ENCODE measurements around the gene DCLK1.

DCLK1 gene

DNA sequence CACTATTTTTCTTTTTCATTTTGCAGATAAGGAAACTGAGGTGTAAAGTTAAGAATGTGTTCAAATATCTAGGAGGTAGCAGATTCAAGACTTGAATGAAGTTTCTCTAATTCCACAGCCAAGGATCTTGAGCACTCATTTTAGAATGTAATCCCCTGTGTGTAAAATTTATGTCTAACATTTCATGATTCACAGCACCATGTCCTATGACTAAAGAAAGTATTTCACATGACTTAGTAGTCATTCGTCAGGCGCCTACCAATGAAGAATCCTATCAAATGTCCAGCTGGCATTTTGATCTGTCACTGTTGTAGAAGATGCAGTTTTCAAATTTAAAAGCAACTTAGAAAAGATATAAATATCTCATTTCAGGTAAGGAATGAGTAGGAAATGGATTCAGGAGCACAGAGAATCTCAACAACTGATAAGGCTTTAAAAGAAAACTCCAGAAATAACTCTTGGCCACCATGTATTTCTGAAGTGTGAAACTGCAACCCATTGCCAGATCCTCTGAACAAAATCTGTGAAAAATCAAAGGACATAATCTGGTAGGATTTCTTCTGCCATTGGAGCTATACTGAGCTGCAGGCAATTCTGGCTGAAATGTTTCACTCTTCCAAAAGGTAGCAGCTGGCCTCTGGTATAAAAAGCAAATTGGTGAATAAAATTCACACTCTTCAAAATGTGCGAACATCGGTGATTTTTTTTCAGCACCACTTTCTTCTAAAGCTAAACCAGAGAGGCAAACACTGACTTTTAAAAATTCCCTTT, 92.2 kb downstream of the DCLK1 start:
- peak; percentile 26 for DNase-seq (ENCODE audit: low read depth)

- DNase-seq (ENCODE audit: low read depth): no peak
Measured at GRCh38 chr13:36033035-36033434, 98.1 kb downstream of the DCLK1 start.

DNA sequence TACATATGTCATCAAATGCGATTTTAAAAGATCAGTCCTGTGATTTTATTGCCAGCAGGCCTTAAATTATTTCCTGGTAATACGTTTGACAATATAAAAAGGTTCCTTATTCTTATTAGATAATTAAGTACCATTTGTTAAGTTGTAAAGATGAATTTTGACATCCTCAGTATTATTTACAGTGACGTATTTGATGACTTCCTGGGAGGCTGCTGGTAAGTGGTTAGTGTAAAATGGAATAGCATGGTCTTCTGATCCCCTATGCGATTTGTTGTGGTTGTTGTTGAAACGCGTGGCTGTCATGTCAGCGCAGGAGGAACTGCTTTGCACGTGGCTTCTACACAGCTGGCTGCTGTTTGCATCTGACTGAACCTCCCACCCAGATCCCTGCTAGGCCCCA, 99.7 kb downstream of the DCLK1 start:
- DNase-seq (ENCODE audit: low read depth): no peak

- no peak for DNase-seq (ENCODE audit: low read depth)
Measured at GRCh38 chr13:36030670-36031331, 100.4 kb downstream of the DCLK1 start.

- DNase-seq (ENCODE audit: low read depth): no peak
Measured at GRCh38 chr13:36029166-36029565, 102.0 kb downstream of the DCLK1 start.

- DNase-seq (ENCODE audit: low read depth): no peak
Measured at GRCh38 chr13:36028359-36029025, 102.7 kb downstream of the DCLK1 start.

DNA sequence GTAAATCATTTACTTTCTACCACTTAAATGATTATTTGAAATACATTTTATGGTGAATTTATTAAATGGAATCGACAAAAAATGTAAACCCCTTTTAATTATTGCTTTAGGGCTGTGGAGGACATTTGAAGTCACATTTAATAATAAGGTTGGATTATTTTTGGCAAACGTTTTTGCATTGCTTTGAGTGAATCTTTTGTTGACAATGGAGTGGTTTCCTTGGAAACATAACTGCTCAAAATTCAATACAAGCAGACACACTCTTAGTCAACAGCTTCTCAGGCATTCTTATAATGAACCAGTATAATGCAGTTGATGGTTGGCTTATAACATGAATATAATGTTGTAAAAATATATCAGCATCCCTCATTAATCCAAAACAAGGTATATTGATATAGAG, 104.7 kb downstream of the DCLK1 start:
- no peak for DNase-seq (ENCODE audit: low read depth)

DNA sequence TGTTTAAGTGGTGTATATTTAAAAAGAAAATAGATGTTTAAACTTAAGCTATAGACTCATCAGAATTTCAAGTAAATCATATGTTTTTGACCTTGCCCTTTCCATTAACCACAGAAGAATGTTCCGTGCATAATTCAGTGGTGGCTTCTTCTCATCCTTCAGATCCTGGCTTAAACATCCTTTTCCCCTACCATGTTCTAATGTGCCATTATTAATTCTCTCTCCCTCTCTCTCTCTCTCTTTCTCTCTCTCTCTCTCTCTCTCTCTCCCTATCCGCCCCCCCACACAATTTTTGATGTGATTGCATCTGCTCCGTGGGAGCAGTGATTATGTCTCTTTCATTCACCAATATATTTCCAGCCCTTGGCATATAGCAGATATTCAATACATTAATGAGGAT, 116.4 kb downstream of the DCLK1 start:
- DNase-seq (ENCODE audit: low read depth): no peak

DNA sequence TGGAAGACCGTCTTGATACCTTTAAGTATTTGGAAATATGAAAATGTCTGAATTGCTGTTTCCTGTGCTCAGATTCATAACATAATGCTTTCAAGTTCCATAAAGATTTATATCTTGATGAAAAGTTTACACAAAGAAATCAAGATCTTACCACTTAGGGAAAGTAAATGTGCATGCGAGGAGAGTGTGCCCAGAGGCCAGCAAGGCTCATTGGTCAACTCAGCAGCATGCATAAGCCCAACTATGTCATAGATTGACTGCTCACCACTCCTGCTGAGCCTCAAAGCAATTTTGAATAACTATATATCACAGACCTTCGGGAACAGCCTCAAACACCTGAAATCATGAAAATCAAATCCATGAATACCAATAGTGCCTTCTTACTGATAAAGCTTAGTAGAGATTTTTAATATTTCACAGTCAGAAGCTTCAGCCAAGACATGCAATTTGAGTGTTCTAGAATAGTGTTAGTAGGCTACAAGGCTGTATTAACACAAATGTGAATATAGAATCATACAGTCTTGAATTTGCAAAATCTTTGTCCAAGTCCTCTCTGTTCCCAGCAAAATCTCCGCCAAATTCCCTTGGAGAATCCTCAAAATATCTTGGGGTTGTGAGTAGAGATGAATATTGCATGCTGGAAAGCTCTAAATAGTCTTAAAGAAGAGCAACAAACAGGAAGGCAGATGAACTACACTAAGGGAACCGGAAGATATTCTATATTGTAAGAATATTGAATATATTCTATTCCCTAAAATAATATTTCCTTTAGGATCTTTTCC, 124.1 kb downstream of the DCLK1 start:
- no peak for DNase-seq (ENCODE audit: low read depth)

- DNase-seq (ENCODE audit: low read depth): peak; percentile 3
Measured at GRCh38 chr13:36006347-36006746, 124.8 kb downstream of the DCLK1 start.

GRCh38 chr13:36001561-36001960, 129.6 kb downstream of the DCLK1 start:
- no peak for DNase-seq (ENCODE audit: low read depth)

DNA sequence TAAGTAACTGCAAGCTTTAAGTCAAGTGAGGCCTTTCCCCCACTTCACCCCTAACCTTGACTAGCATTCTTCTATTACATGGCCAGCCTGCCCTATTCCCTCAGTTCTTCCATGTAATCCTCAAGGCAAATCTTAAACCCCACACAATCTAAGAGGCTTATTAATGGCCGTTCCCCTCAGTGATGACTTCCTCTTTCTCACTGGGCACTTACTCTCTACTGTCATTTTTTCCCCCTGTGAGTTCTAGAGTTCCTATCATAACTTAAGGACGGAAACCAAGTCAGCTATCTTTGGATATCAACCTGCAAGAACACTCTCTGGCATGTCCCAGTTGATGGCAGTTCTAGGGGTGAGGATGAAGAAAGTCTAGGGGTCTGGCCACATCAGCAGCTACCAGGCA, 131.2 kb downstream of the DCLK1 start:
- DNase-seq (ENCODE audit: low read depth): no peak

- no peak for DNase-seq (ENCODE audit: low read depth)
Measured at GRCh38 chr13:35996360-35996759, 134.8 kb downstream of the DCLK1 start.

DNA sequence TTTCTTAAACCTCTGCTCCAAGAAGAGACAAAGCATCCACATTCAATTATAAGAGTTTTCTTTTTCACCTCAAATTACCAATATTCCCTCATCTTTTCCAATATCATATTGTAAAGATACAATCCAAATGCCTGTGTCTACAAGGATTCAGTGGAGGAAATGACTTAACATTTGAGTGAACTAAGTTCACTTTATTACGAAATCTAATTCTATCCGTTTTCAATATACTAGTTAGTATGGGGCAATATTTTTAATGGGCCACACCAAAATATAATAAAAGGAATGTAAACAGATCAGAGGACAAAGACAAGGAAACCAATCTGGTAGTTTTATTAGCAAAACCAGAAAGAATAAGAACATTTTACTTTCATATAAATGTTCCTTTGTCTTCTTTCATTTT, 136.0 kb downstream of the DCLK1 start:
- peak; percentile 49 for DNase-seq (ENCODE audit: low read depth)

GRCh38 chr13:35994131-35994966, 136.8 kb downstream of the DCLK1 start:
- peak; percentile 91 for DNase-seq (ENCODE audit: low read depth)

DNA sequence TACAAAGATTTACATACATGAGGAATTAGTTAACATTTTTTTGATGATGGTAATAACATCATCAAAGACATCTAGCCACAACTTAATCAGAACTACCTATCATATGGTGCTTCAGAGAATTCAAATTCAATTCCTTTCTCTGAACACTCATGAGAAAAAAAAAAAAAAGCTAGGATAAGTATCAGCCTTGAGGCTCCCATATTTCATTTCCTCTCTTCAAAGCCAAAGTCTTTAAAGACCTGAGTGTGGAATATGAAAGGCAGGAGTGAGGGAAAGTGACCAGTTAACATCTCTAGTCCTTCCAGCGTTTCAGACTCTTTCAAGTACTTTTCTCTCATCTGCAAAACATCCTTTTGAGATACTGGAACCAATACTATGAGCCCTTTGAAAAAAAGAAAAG, 137.5 kb downstream of the DCLK1 start:
- no peak for DNase-seq (ENCODE audit: low read depth)

GRCh38 chr13:35992964-35993363, 138.2 kb downstream of the DCLK1 start:
- DNase-seq (ENCODE audit: low read depth): no peak

GRCh38 chr13:35990196-35990595, 141.0 kb downstream of the DCLK1 start:
- DNase-seq (ENCODE audit: low read depth): no peak

GRCh38 chr13:35988648-35989081, 142.5 kb downstream of the DCLK1 start:
- DNase-seq (ENCODE audit: low read depth): peak; percentile 63

GRCh38 chr13:35987572-35988513, 143.3 kb downstream of the DCLK1 start:
- DNase-seq (ENCODE audit: low read depth): no peak

Data from fibroblast of gingiva (primary cell).